Spleen (tissue), 7 donors: ENCODE measurements around the gene CLIP1.

ENCODE experiments used
- POLR2A ChIP-seq, 3 donors: fragments of 450-650 bp; IDR thresholded peaks; one replicate each; pipeline ENCODE4 v1.5.1; 2017; ENCODE audit warnings: antibody characterized with exemption in 3 of 3, mild to moderate bottlenecking in 1 of 3
- POLR2AphosphoS5 ChIP-seq, 3 donors: sonication (generic); formaldehyde crosslinking; IDR thresholded peaks; one replicate each; pipeline ENCODE4 v1.5.1; 2017; ENCODE audit warnings: antibody characterized with exemption in 3 of 3
- TF ChIP-seq, protein P1 (sequence below), 11 experiments: fragments of 200-600 bp in 7 of 11; fragments of 450-650 bp in 4 of 11; sonication (generic) in 4 of 11; IDR thresholded peaks in 8 of 11; conservative IDR thresholded peaks in 3 of 11; 1 replicate in 7 of 11; 2 replicates in 4 of 11; pipeline versions ENCODE4 v1.4.0 to v1.8.0; 2016 to 2021; ENCODE audit warnings: antibody characterized with exemption in 11 of 11, inconsistent platforms in 4 of 11, mild to moderate bottlenecking in 1 of 11
- donor health status: DM: no; HTN: no; CAD: no; lungs with moderate emphysema.
- donor health status: DM: no; HTN: no; CAD: no.
- donor health status: DM: no; HTN: no; CAD: no.

DNA sequence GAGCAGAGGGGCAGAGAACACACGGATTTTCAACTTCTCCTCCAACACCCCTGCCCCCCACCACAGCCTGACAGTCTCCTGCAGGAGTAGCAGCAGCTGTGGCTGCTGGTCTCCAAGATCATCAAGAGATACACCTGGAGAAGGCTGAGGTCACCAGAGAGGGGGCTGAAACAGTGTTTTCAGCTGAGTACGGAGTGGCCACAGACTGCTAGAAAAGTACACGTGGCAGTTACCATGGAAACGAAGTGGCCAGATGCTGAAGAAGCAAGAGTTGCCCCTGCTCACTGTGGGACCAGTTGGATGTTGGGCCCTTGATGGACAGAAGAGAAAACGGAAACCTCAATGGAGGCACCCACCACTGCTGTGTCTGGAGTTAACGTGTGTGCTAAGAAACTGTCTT lies 191.7 kb downstream of the CLIP1 start:
- TF ChIP-seq, protein P1, sequence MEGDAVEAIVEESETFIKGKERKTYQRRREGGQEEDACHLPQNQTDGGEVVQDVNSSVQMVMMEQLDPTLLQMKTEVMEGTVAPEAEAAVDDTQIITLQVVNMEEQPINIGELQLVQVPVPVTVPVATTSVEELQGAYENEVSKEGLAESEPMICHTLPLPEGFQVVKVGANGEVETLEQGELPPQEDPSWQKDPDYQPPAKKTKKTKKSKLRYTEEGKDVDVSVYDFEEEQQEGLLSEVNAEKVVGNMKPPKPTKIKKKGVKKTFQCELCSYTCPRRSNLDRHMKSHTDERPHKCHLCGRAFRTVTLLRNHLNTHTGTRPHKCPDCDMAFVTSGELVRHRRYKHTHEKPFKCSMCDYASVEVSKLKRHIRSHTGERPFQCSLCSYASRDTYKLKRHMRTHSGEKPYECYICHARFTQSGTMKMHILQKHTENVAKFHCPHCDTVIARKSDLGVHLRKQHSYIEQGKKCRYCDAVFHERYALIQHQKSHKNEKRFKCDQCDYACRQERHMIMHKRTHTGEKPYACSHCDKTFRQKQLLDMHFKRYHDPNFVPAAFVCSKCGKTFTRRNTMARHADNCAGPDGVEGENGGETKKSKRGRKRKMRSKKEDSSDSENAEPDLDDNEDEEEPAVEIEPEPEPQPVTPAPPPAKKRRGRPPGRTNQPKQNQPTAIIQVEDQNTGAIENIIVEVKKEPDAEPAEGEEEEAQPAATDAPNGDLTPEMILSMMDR (IDR thresholded peaks at IDR 0.05 in 8 of 11, conservative IDR thresholded peaks at IDR 0.05 in 3 of 11): no peak
- TF ChIP-seq POLR2AphosphoS5 (IDR thresholded peaks at IDR 0.05): no peak
- no peak for TF ChIP-seq POLR2A (IDR thresholded peaks at IDR 0.05)
